GM10266 (cell line): ENCODE measurements around the gene CDKAL1.
"Not testable (repeated sequence)": the region's sequence is repeated elsewhere in the genome, so short reads cannot be mapped to it uniquely, and the experiment has no call there.

Source experiments
- DNase-seq: peaks from one replicate; pipeline ENCODE4 v3.0.0; 2012; ENCODE audit errors: extremely low spot score
- TF ChIP-seq, protein P1 (sequence below): IDR thresholded peaks from 2 replicates; pipeline ENCODE4 v1.5.1; 2012; ENCODE audit warnings: mild to moderate bottlenecking, low read depth; ENCODE audit not compliant: control insufficient read depth, insufficient read depth; ENCODE audit errors: missing control alignments

CDKAL1 gene

DNA sequence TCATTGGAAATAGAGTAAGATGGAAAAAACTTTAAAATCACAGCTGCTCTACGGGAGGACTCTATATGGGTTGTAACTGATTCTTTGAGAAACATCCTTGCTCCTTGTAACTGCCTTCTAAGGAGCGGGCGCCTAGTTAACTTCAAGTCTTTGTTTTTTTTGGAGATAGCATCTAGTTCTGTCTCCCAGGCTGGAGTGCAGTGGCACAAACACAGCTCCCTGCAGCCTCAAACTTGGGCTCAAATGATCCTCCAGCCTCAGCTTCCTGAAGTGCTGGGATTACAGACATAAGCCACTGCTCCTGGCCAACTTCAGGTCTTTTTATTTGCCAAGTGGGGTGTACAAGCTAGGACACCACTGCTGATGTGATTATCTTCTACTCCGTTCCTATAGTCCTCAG, 552.9 kb downstream of the CDKAL1 start:
- TF ChIP-seq, protein P1, sequence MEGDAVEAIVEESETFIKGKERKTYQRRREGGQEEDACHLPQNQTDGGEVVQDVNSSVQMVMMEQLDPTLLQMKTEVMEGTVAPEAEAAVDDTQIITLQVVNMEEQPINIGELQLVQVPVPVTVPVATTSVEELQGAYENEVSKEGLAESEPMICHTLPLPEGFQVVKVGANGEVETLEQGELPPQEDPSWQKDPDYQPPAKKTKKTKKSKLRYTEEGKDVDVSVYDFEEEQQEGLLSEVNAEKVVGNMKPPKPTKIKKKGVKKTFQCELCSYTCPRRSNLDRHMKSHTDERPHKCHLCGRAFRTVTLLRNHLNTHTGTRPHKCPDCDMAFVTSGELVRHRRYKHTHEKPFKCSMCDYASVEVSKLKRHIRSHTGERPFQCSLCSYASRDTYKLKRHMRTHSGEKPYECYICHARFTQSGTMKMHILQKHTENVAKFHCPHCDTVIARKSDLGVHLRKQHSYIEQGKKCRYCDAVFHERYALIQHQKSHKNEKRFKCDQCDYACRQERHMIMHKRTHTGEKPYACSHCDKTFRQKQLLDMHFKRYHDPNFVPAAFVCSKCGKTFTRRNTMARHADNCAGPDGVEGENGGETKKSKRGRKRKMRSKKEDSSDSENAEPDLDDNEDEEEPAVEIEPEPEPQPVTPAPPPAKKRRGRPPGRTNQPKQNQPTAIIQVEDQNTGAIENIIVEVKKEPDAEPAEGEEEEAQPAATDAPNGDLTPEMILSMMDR, result no peak

GRCh38 chr6:21091411-21091810, 557.2 kb downstream of the CDKAL1 start:
- DNase-seq, result no peak
- TF ChIP-seq, protein P1, result no peak

More for the DNA sequence above, 552.9 kb downstream of the CDKAL1 start:
- DNase-seq, result no peak

GRCh38 chr6:21092231-21092772, 558.0 kb downstream of the CDKAL1 start:
- DNase-seq, result not testable (repeated sequence)

GRCh38 chr6:21095462-21095861, 561.2 kb downstream of the CDKAL1 start:
- TF ChIP-seq, protein P1, result no peak
- DNase-seq, result no peak

DNA sequence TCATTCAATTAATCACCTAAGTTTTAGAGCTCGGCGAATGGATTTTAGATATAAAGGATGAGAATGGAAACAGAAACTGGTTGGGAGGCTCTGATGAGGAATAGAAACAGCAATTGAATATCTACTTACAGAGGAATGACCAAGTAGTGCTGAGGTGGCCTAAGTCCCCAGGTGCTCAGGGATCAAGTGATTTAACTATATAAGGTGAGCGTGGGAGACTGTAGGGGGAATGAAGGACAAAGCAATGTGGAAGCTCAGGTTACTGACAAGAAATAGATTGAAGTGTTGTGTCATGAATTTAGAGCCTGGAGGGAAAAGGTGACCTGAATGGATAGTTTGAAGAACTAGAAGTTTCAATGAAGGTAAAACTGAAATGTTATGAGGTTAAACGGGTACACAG, 563.9 kb downstream of the CDKAL1 start:
- TF ChIP-seq, protein P1, result no peak
- no peak for DNase-seq

- DNase-seq, result no peak
- TF ChIP-seq, protein P1, result no peak
These were observed 564.5 kb downstream of the CDKAL1 start for GRCh38 chr6:21098744-21099143.

DNA sequence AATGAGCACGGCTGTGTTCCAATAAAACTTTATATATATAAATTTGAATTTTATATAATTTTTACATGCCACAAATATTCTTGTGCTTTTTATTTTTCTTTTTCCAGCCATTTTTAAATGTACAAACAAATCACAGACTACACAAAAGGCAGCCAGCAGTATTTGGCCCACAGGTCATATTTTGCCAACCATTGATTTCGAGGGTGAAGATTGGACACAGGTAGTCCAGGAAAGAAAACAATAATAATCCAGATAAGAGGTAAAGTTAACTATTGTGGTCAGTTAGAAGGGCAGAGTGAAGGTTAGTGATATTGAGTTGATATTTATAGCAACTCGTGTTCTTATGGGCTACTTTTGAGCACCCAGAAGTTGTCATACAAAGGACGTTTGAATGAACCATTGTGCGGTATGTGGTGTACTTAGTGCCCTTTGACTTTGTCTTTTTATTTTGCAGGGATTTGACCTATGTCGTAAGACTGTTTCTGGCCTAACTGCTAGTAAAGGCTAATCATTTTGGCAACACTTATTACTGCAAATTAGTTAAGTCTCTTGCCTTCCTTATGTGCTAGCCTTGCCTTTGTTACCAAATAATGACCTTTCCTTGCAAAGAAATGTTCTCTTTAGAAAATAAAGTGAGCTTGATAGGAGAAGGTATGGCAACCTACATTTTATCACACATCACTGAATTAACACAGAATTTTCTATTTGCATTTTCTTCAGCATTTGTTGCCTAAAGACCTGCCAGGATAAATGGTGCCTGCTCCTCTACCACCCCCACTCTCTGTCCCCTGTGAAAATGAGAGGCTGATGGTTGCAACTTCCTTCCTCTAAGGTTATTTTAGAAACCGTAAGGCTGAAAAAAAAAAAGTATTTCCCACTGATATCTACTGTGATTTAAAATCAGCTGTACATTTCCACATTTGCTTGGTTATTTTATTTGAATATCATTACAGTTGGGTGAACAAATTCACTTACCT, 565.4 kb downstream of the CDKAL1 start:
- no peak for DNase-seq
- TF ChIP-seq, protein P1, result no peak
